C4-2B (cell line): ENCODE results near the gene VANGL1.

Experiments used
- H3K27ac ChIP-seq: fragments of 450-650 bp; 2 replicates; pipeline ENCODE4 v1.5.1; 2017
- ZFX ChIP-seq: fragments of 450-650 bp; IDR thresholded peaks from 2 replicates; pipeline ENCODE4 v1.6.1; 2017
- TF ChIP-seq, protein P1 (sequence below): fragments of 450-650 bp; conservative IDR thresholded peaks from 2 replicates; pipeline ENCODE4 v1.5.1; 2017; ENCODE audit warnings: mild to moderate bottlenecking

VANGL1 gene

DNA sequence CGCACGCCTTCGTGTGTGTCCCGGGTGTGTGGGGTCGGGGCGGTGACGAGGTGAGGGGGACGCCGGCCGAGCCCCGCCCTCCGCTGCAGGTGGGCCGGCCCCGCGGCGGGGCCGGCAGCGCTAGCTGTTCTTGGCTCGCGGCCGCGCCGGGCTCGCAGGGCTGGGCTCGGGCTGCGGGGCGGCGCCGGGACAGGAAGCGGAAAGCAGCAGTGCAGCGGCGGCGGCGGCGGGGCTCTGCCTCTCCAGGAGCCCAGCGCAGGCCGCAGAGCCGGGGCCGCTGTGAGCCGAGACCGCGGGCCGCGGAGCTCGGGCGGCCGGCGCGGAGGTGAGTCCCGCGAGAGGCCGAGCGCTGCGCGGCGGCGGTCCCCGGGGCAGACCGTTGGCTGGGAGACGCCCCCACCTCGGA lies at the start of gene VANGL1:
TSS of gene VANGL1 (plus strand) at position 209 of the 406 bp plus-strand sequence. CDS start 9,444 bp downstream, outside the sequence.
- peak; percentile 81; the same call in 1 of the 2 replicates for TF ChIP-seq ZFX
- TF ChIP-seq, protein P1, sequence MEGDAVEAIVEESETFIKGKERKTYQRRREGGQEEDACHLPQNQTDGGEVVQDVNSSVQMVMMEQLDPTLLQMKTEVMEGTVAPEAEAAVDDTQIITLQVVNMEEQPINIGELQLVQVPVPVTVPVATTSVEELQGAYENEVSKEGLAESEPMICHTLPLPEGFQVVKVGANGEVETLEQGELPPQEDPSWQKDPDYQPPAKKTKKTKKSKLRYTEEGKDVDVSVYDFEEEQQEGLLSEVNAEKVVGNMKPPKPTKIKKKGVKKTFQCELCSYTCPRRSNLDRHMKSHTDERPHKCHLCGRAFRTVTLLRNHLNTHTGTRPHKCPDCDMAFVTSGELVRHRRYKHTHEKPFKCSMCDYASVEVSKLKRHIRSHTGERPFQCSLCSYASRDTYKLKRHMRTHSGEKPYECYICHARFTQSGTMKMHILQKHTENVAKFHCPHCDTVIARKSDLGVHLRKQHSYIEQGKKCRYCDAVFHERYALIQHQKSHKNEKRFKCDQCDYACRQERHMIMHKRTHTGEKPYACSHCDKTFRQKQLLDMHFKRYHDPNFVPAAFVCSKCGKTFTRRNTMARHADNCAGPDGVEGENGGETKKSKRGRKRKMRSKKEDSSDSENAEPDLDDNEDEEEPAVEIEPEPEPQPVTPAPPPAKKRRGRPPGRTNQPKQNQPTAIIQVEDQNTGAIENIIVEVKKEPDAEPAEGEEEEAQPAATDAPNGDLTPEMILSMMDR = no peak
- peak within 1 kb of the TSS; percentile 79 for H3K27ac ChIP-seq

DNA sequence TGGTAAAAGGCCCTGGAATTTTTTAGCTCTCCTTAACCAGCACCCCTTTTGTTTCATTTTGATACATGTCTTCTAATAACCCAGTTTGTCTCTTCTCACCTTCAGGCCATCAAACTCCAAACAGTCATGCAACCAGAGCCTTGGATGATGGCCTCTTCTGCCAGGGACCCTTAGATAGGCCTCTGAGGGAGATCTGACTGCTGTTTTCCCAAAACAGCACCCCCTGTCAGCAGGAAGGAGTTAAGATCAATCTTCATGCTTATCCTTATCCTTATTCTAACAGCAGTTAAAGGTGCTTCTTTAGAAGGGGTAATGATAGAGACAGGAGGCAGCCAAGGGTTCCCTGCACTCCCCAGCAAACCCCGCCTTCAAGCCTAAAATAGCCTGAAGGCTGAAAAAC lies 49.5 kb upstream of the VANGL1 start:
- no peak overlapping the region for H3K27ac ChIP-seq
- TF ChIP-seq ZFX = no peak
- TF ChIP-seq, protein P1 = peak; percentile 16

DNA sequence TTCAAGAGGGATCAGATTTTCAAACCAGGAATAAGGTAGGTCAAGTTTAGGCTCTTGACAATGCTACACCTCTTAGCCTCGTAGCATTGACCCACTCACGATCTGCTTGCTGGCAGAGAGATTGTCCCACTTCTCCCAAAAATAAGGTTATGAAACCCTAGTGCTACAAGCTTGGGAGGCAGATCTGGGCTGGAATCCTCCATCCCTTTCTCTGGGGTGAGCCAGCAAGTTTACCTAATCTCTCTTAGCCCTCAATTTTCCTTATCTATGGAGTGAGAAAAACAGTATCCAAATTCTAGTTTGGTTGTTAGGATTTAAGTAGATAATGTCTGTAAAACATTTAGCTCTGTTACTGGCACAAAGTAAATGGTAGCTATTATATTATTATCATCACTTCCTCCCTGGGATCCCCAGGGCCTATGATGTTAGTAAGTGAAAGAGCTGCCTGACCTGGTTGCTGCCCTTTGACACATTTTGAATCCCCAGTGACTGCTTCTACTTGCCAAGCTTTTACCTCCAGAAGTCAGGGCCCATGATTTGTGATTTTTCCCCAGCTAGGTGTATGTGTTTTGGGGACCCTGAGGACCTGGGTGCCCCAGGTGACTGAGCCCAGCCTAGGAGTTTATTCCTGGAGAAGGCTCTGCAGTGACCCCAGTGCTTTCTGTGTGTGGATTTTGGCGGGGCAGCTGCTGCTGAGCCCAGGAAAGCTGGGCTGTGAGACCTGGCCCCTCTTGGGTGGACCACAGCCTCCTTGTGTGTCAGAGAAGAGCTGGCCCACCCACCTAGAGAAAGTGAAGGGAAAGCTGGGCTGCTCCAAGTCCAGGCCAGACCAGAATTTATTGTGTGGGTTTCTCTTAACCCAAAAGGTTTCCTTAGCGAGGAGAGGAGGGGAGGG lies 48.2 kb upstream of the VANGL1 start:
- H3K27ac ChIP-seq = no peak overlapping the region
- no peak for TF ChIP-seq ZFX
- TF ChIP-seq, protein P1 = no peak

DNA sequence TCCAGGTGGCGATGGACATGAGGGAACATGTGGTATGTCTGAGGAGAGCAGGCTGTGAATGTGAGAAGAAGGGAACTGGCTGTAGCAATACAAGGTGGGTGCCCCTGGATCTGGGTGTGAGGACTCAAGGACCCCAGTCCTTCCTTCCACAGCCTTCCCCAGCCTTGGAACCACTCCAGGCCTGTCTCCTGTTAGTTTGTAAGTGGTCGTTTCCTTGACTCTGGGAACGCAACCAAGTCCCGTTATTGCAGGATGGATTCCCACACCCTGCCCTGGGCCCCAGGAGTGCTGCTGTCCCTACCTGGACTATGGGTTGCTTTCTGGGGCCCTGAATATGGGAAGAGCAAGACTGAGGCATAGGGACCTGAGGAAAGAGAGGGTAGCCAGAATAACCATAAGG lies 47.2 kb upstream of the VANGL1 start:
- H3K27ac ChIP-seq = no peak overlapping the region
- TF ChIP-seq, protein P1 = no peak
- TF ChIP-seq ZFX = no peak

DNA sequence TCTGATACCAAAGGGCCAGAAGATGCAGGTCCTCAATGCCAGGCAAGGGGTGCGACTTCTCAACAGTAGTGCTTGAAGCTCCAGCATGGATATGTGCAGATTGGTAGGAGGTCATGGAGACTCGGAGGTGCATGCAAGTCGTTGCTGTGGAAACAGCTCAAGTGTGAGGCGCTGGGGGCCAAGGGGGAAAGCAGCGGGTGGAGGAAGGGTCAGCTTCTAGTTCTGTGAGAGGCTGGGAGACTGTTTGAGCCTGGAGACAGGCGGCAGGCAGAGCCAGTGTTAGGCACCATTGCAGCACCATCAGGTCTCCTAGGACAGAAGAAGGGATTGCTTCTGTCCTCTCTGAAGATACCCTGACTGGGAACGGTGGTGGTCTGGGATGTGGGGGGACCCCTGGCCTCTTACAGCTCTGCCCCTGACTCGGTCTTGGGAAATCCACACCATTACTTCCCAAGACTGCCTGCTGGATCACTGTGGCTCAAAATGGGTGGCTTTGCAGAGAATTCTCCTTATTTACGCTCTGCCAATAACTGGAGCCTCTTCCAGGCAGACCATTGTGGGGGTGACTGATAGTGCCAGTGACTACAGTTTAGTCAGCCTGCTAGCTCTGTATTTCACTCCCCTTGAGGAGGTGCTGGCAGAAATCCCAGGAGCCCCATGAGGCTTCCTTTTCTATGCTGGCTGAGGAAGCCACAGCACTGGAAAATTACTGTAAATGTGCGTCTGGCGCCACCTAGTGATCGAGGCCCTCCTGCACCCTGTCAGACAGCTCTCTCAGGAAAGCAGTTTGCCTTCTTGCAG lies 46.3 kb upstream of the VANGL1 start:
- H3K27ac ChIP-seq = no peak overlapping the region

DNA sequence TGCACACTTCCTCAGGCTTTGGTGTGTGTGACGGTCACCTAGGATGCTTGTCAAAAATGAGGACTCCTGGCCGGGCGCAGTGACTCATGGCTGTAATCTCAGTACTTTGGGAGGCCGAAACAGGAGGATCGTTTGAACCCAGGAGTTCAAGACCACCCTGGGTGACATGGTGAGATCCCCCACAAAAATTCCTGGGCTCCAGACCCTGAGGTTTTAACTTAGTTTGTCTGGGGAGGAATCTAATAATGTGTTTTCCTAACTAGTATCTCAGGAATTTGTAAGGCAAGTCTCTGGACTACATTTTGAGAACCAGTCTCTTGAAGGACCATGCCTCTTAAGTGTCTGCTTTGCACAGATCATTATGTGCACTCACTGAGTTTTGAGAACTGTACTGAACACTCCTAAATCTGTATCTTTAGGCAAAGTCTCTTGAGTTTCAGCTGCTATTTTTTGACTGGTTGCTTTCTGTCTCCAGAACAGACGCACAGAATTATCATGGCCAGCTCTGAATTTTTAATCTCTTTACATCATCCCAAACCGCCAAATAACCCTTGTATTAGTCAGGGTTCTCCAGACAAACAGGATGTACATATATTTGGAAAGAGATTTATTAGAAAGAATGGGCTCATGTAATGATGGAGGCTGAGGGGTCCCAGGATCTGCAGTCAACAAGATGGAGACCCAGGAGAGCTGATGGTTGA lies 45.5 kb upstream of the VANGL1 start:
- TF ChIP-seq, protein P1 = peak; percentile 73
- no peak for TF ChIP-seq ZFX
- H3K27ac ChIP-seq = no peak overlapping the region

More for the DNA sequence above, 46.3 kb upstream of the VANGL1 start:
- TF ChIP-seq, protein P1 = peak; percentile 96
- no peak for TF ChIP-seq ZFX
